HepG2 (cell line): ENCODE measurements around the gene ITGAX. TPM values are rescaled to one million over a fixed set of nuclear protein-coding genes. Genes with fewer than 3 reads are reported as not detected.
A peak's percentile ranks its signal among the peaks of the same experiment; 100 is the strongest.

Experiments
- ATAC-seq: fragments of 200-7000 bp; cut with Tn5 transposase; 3 replicates; pipeline ENCODE4 v1.9.1; 2020; ENCODE audit warnings: mild to moderate bottlenecking, moderate library complexity
- BruUV-seq: library from RNA; stranded (reverse); fragments of 400-500 nt; replicated peaks from 2 replicates; lab custom pipeline; 2021; lab: Mats Ljungman, UMichigan
- CTCF ChIA-PET: fragments of 300-600 bp; formaldehyde crosslinking; extraction: SDS; loops from one replicate; lab custom pipeline; 2021; ENCODE audit warnings: low total read pairs, inconsistent platforms, low intra/inter-chr PET ratio; lab: Yijun Ruan, JAX
- POLR2A ChIA-PET: fragments of 350-600 bp; sonication (Branson Sonifier 250); formaldehyde crosslinking; loops from one replicate; lab custom pipeline; 2020; ENCODE audit warnings: antibody characterized with exemption, inconsistent platforms; lab: Yijun Ruan, JAX
- DNase-seq: peaks from one replicate; pipeline ENCODE4 v3.0.0-alpha.2; 2015; ENCODE audit warnings: low spot score
- FAIRE-seq: peaks from 3 replicates; lab custom pipeline; 2011; peaks lifted over from hg19 to GRCh38; lab: Jason Lieb, UNC
- H2AFZ ChIP-seq: one replicate; pipeline ENCODE4 v1.6.1; 2011; ENCODE audit warnings: low read length, inconsistent platforms
- H3K27ac ChIP-seq: fragments of 300-600 bp; 3 replicates; pipeline ENCODE4 v1.8.0; 2011; ENCODE audit warnings: mixed run types, mild to moderate bottlenecking, mixed read lengths, low read length, inconsistent platforms; ENCODE audit not compliant: insufficient read depth; ENCODE audit errors: extremely low read length
- H3K27me3 ChIP-seq, 2 experiments: fragments of 200-600 bp in 1 of 2; 2 replicates in 1 of 2; 3 replicates in 1 of 2; pipeline versions ENCODE4 v1.6.0 to v1.8.0; 2011; ENCODE audit warnings: low read length in 2 of 2, mild to moderate bottlenecking in 2 of 2, moderate library complexity in 2 of 2, inconsistent platforms in 1 of 2; ENCODE audit not compliant: insufficient read depth in 2 of 2, control insufficient read depth in 1 of 2
- H3K36me3 ChIP-seq, 2 experiments: fragments of 200-600 bp in 1 of 2; replicated peaks in 1 of 2; 2 replicates in 1 of 2; 3 replicates in 1 of 2; pipeline versions ENCODE4 v1.5.1 to v1.8.0; 2011; ENCODE audit warnings: low read length in 2 of 2, inconsistent platforms in 1 of 2; ENCODE audit not compliant: insufficient read depth in 2 of 2, control insufficient read depth in 1 of 2
- H3K4me1 ChIP-seq: 2 replicates; pipeline ENCODE4 v1.5.1; 2012; ENCODE audit warnings: low read length, inconsistent platforms; ENCODE audit not compliant: insufficient read depth
- H3K4me2 ChIP-seq: 2 replicates; pipeline ENCODE4 v1.6.0; 2011; ENCODE audit warnings: low read depth, low read length, inconsistent platforms
- H3K4me3 ChIP-seq, 3 experiments: fragments of 200-600 bp in 1 of 3; sonication (generic), shearing (Covaris generic) in 1 of 3; replicated peaks in 1 of 3; 2 replicates each; pipeline ENCODE4 v1.5.1; 2011 to 2016; ENCODE audit warnings: low read length in 3 of 3, inconsistent platforms in 2 of 3, low read depth in 2 of 3, mild to moderate bottlenecking in 2 of 3, control low read depth in 1 of 3, mixed read lengths in 1 of 3; ENCODE audit not compliant: insufficient read depth in 1 of 3
- H3K79me2 ChIP-seq: one replicate; pipeline ENCODE4 v1.6.1; 2011; ENCODE audit warnings: low read length, inconsistent platforms; ENCODE audit not compliant: insufficient read depth
- H3K9ac ChIP-seq: 2 replicates; pipeline ENCODE4 v1.6.0; 2011; ENCODE audit warnings: mild to moderate bottlenecking, low read depth, low read length, inconsistent platforms; ENCODE audit not compliant: insufficient read depth
- H3K9me3 ChIP-seq: 2 replicates; pipeline ENCODE4 v1.5.1; 2012; ENCODE audit warnings: mild to moderate bottlenecking, low read length
- H4K20me1 ChIP-seq: 2 replicates; pipeline ENCODE4 v1.6.0; 2011; ENCODE audit warnings: inconsistent platforms, mild to moderate bottlenecking, low read length, moderate library complexity; ENCODE audit not compliant: insufficient read depth
- ATF7 ChIP-seq, 2 experiments: fragments of 450-650 bp in 1 of 2; sonication (generic) in 1 of 2; formaldehyde crosslinking in 1 of 2; IDR thresholded peaks; 2 replicates each; pipeline versions ENCODE4 v1.4.0 to v1.6.1; 2016 to 2020; ENCODE audit warnings: antibody characterized with exemption in 1 of 2, mild to moderate bottlenecking in 1 of 2, missing genetic modification reagents in 1 of 2
- CREB1 ChIP-seq, 2 experiments: fragments of 450-650 bp in 1 of 2; IDR thresholded peaks; 2 replicates each; pipeline ENCODE4 v1.6.1; 2016 to 2017; ENCODE audit warnings: control low read depth in 1 of 2, mild to moderate bottlenecking in 1 of 2, missing compliant biosample characterization in 1 of 2, missing genetic modification characterization in 1 of 2
- MTA1 ChIP-seq: sonication (generic); formaldehyde crosslinking; IDR thresholded peaks from 2 replicates; pipeline ENCODE4 v1.4.0; 2020; ENCODE audit warnings: missing genetic modification reagents, mild to moderate bottlenecking, borderline replicate concordance
- SMAD3 ChIP-seq: sonication (generic); formaldehyde crosslinking; IDR thresholded peaks from 2 replicates; pipeline ENCODE4 v1.4.0; 2020; ENCODE audit warnings: missing genetic modification reagents
- ZNF230 ChIP-seq: sonication (generic); formaldehyde crosslinking; IDR thresholded peaks from 2 replicates; pipeline ENCODE4 v1.4.0; 2020; ENCODE audit warnings: mild to moderate bottlenecking, missing genetic modification reagents
- ZNF460 ChIP-seq: sonication (generic); formaldehyde crosslinking; IDR thresholded peaks from 2 replicates; pipeline ENCODE4 v1.5.1; 2020; ENCODE audit warnings: missing genetic modification reagents, mild to moderate bottlenecking, borderline replicate concordance
- WGBS: methylation state at CpG from one replicate; pipeline ENCODE4 v1.1.6; 2017; ENCODE audit warnings: low lambda C conversion rate; 5-methylcytosine and 5-hydroxymethylcytosine counted together
- in situ Hi-C: cut with HindIII; loops from 2 replicates; pipeline ENCODE4 v1.10.0; 2017; ENCODE audit warnings: low pct_unique_long_range_greater_than_20kb; ENCODE audit not compliant: extremely low pct_ligation_motif_present
- intact Hi-C: fragments of 100-400 bp; cut with micrococcal nuclease; formaldehyde crosslinking; loops from one replicate; pipeline ENCODE4 v1.10.0; 2022; ENCODE audit not compliant: unreplicated experiment
- polyA plus RNA-seq, 8 experiments: library from polyadenylated mRNA; depleted of rRNA in 3 of 8; stranded (reverse) in 7 of 8; unstranded in 1 of 8; fragments of >200 nt; fragmentation: Illumina TruSeq in 4 of 8; extraction: Trizol in 4 of 8; gene quantifications; 2 replicates each; pipeline versions ENCODE4 v1.2.1 to v1.2.3, GENCODE V29; 2011 to 2016; ENCODE audit warnings: low read depth in 4 of 8, missing spikeins in 1 of 8, mixed read lengths in 1 of 8; ENCODE audit not compliant: insufficient read depth in 1 of 8
- total RNA-seq, 5 experiments: library from RNA; depleted of rRNA; stranded (reverse); fragments of >200 nt; fragmentation: Illumina TruSeq; extraction: Trizol; gene quantifications; 2 replicates each; pipeline ENCODE4 v1.2.3, GENCODE V29; 2016; ENCODE audit warnings: low read depth in 1 of 5

The ITGAX gene
- total and polyA plus RNA-seq, 2 of the 13 experiments (the other 11 are each of a cell fraction or from before 2014, with no cell fraction given): 0.32 TPM; not detected in 1

GRCh38 chr16:31407406-31407805 lies 52.4 kb downstream of the ITGAX start:
- Histone ChIP-seq H2AFZ (no peak overlapping the region), H3K4me2 (no peak overlapping the region), H3K79me2 (no peaks in the 10 kb centered on the region), H3K27ac (no peak overlapping the region), H3K9me3 (no peaks in the 10 kb centered on the region), H3K4me3 (no peak overlapping the region), H3K9ac (no peak overlapping the region), H4K20me1 (no peaks in the 10 kb centered on the region), H3K27me3 (peaks cover 6 to 36% of the 10 kb centered on the region in 2 experiments; a peak in 4 of 5 replicates), H3K36me3 (no peaks in the 10 kb centered on the region), H3K4me1 (0 out of 2 replicates have a peak, but pooled peaks cover 8% of the 10 kb centered on the region)
- ChIA-PET CTCF (no interaction called here), POLR2A (no interaction called here)
- intact Hi-C loops: no loop called here
- no TSS peak for BruUV-seq
- FAIRE-seq: no peak
- TF ChIP-seq ATF7 (IDR thresholded peaks at IDR 0.05): peak; percentile 79
- TF ChIP-seq ATF7 (CRISPR knock-in tag; IDR thresholded peaks at IDR 0.05): no peak
- peak; percentile 52; the same call in 1 of the 2 replicates for TF ChIP-seq CREB1 (IDR thresholded peaks at IDR 0.05)
- TF ChIP-seq CREB1 (CRISPR knock-in tag; IDR thresholded peaks at IDR 0.05): no peak
- no peak for TF ChIP-seq ZNF230 (CRISPR knock-in tag)
- DNase-seq: no peak
- in situ Hi-C loops: no loop called here
- WGBS: 45% methylated on average over 8 of the region's 8 CpGs
- no peak for ATAC-seq

- in situ Hi-C loops: no loop called here
- no peaks in the 10 kb centered on the region for H4K20me1 ChIP-seq
- no peak overlapping the region for H2AFZ ChIP-seq
- H3K9me3 ChIP-seq: no peaks in the 10 kb centered on the region
- DNase-seq (no peak), ATAC-seq (no peak), FAIRE-seq (no peak)
- no peak overlapping the region for H3K9ac ChIP-seq
- H3K4me1 ChIP-seq: 0 out of 2 replicates have a peak, but pooled peaks cover 2% of the 10 kb centered on the region
- TF ChIP-seq MTA1 (CRISPR knock-in tag): no peak
- TF ChIP-seq SMAD3 (CRISPR knock-in tag): no peak
- no peak for TF ChIP-seq ZNF460 (CRISPR knock-in tag)
- intact Hi-C loops: no loop called here
- ChIA-PET CTCF (no interaction called here), POLR2A (no interaction called here)
- no peaks in the 10 kb centered on the region for H3K36me3 ChIP-seq
- no peaks in the 10 kb centered on the region for H3K79me2 ChIP-seq
- no peak overlapping the region for H3K4me3 ChIP-seq
- H3K4me2 ChIP-seq: no peak overlapping the region
- H3K27me3 ChIP-seq: peaks cover 6 to 51% of the 10 kb centered on the region in 2 experiments; a peak in 4 of 5 replicates
- WGBS: 6% methylated on average over 3 of the region's 3 CpGs
- H3K27ac ChIP-seq: no peak overlapping the region
- no TSS peak for BruUV-seq
Observed at GRCh38 chr16:31409433-31409832, 54.5 kb downstream of the ITGAX start.
